Heart left ventricle (tissue), 16 donors: ENCODE data around the gene TMEM238. TPM values are rescaled to one million over a fixed set of nuclear protein-coding genes. Genes with fewer than 3 reads are reported as not detected.
"Not testable (repeated sequence)": the region's sequence is repeated elsewhere in the genome, so short reads cannot be mapped to it uniquely, and the experiment has no call there.

Source experiments
- ATAC-seq, 4 donors: fragments of 200-7000 bp; cut with Tn5 transposase; one replicate each; pipeline ENCODE4 v1.9.1; 2020 to 2022; ENCODE audit warnings: moderate library complexity in 4 of 4, mild to moderate bottlenecking in 3 of 4, moderate number of reproducible peaks in 1 of 4
- DNase-seq, 5 donors: peaks; one replicate each; pipeline ENCODE4 v3.0.0-alpha.2; 2020
- H3K27ac ChIP-seq, 12 donors: fragments of 200-600 bp; sonication (generic) in 4 of 12; one replicate each; pipeline versions ENCODE4 v1.5.0 to v1.8.0; 2016 to 2022; ENCODE audit warnings: mild to moderate bottlenecking in 2 of 12
- H3K27me3 ChIP-seq, 9 donors: fragments of 200-600 bp; sonication (generic) in 2 of 9; one replicate each; pipeline versions ENCODE4 v1.5.1 to v1.8.0; 2016 to 2022; ENCODE audit warnings: mild to moderate bottlenecking in 3 of 9
- H3K36me3 ChIP-seq, 9 donors: fragments of 200-600 bp; sonication (generic) in 2 of 9; one replicate each; pipeline versions ENCODE4 v1.5.0 to v1.8.0; 2018 to 2022; ENCODE audit warnings: mild to moderate bottlenecking in 2 of 9
- H3K4me1 ChIP-seq, 12 donors: fragments of 200-600 bp; sonication (generic) in 4 of 12; one replicate each; pipeline versions ENCODE4 v1.5.0 to v1.8.0; 2016 to 2022; ENCODE audit warnings: mild to moderate bottlenecking in 3 of 12
- H3K4me3 ChIP-seq, 12 donors: fragments of 200-600 bp; sonication (generic) in 4 of 12; one replicate each; pipeline versions ENCODE4 v1.5.0 to v1.8.0; 2017 to 2022; ENCODE audit warnings: mild to moderate bottlenecking in 9 of 12, moderate library complexity in 4 of 12
- H3K9me3 ChIP-seq, 12 donors: fragments of 200-600 bp; sonication (generic) in 4 of 12; one replicate each; pipeline versions ENCODE4 v1.5.0 to v1.8.0; 2016 to 2022; ENCODE audit warnings: mild to moderate bottlenecking in 1 of 12
- CTCF ChIP-seq, 12 donors: fragments of 200-600 bp; sonication (generic) in 4 of 12; IDR thresholded peaks; one replicate each; pipeline versions ENCODE4 v1.5.0 to v1.8.0; 2018 to 2022; ENCODE audit warnings: antibody characterized with exemption in 12 of 12, mild to moderate bottlenecking in 5 of 12
- POLR2A ChIP-seq, 2 donors: fragments of 450-650 bp; IDR thresholded peaks; one replicate each; pipeline ENCODE4 v1.6.1; 2017; ENCODE audit warnings: antibody characterized with exemption in 2 of 2, mild to moderate bottlenecking in 2 of 2, moderate library complexity in 2 of 2
- WGBS, 4 donors: extraction: QIAGEN DNeasy Blood & Tissue Kit in 2 of 4; methylation state at CpG; one replicate each; pipeline versions ENCODE4 v1.1.5 to v1.1.7; 2013 to 2018; 5-methylcytosine and 5-hydroxymethylcytosine counted together
- intact Hi-C, 10 donors: fragments of 100-400 bp; cut with DNase I; formaldehyde crosslinking; loops; one replicate each; pipeline versions ENCODE4 v1.11.1 to v1.14.2; 2022
- polyA plus RNA-seq, 2 donors: library from polyadenylated mRNA; stranded (reverse); fragments of 200-250 nt; gene quantifications; one replicate each; pipeline ENCODE4 v1.2.3, GENCODE V29; 2013
- total RNA-seq, 9 donors: library from RNA; depleted of rRNA in 2 of 9; stranded (reverse); fragments of >200 nt in 2 of 9; fragmentation: NEBNext Ultra II Directional in 3 of 9; extraction: Animal tissue kit (Norgen Biotek cat#: 25700) in 3 of 9; gene quantifications; one replicate each; pipeline versions ENCODE4 v1.1.0 to v1.2.4, GENCODE V29; 2016 to 2023
- donor health status: ischemic (EF 13 %, LVEDD 7.1; RV severe dilation, severe dysfunction).
- donor health status: healthy with polysubstance abuse.
- donor health status: DM: no; HTN: yes; CAD: no.
- donor health status: DM: no; HTN: no; CAD: no.
- donor health status: ischemic (EF 25% LVEDD 6.9; RV normal size, moderate dysfunction).
- donor health status: ischemic (EF 25% LVEDD 5.7; RV mildly dilated, moderate dysfunction).
- donor health status: healthy.
- donor health status: DM: yes; HTN: yes; CAD: no.
- donor health status: ischemic (EF 35%, LVEDD 5.7; RV mildly dilated, moderate dysfunction).
- donor health status: nonischemic (EF 11% LVEDD 7.7; RV severe dilation, severe dysfunction).
- donor health status: DM: yes; HTN: yes; CAD: no.
- donor health status: PGD.
- donor health status: ischemic (EF 29% LVEDD 5.4; RV normal size, mild dysfunction).
- donor health status: nonischemic (EF 23%, LVEDD 6.1; RV moderate dilation, normal function).

Gene TMEM238
- total and polyA plus RNA-seq, 11 donors: 0.35 to 2.2 (median 0.56) TPM; not detected in 4

DNA sequence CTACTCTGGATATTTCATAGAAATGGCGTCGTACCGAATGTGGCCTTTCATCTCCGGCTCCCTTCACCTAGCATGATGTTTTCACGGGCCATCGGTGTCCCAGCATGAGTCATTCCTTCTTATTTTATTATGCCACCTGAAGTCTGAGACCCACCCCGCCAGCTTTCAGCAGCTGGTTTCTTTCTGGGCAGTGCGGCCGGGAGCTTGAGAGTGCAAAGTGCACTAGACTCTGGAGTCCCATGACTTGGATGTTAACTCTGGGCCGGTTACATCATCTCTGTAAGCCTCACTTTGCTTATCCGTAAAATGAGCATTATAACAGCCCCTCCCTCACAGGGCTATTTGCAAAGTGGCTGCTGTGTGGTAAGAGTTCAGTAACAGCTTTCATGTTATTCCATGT is 50.2 kb downstream of the TMEM238 start:
- no peak for ATAC-seq
- H3K36me3 ChIP-seq: no peaks in the 10 kb centered on the region

DNA sequence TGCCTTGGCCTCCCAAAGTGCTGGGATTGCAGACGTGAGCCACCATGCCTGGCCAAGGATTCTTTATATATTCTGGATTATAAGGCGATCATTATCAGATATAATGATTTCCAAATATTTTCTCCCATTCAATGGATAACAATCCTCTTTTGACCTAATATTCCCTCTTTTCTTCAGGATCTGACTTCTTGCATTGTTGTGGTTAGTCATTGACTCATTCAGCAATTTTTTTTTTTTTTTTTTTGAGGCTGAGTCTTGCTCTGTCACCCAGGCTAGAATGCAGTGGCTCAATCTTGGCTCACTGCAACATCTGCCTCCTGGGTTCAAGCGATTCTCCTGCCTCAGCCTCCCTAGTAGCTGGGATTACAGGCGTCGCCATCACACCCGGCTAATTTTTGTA is 54.3 kb downstream of the TMEM238 start:
- H3K9me3 ChIP-seq, H3K36me3 ChIP-seq, H3K27ac ChIP-seq, H3K4me3 ChIP-seq, H3K4me1 ChIP-seq, DNase-seq, ATAC-seq, H3K27me3 ChIP-seq, intact Hi-C loops: not testable (repeated sequence)
- WGBS, 4 donors: 88 to 93% (median 91%) methylated on average over 6 of the region's 6 CpGs

More for the DNA sequence above, 50.2 kb downstream of the TMEM238 start:
- peaks cover 0 to 8% (median 3%) of the 10 kb centered on the region in 12 donors for H3K4me1 ChIP-seq
- H3K9me3 ChIP-seq: no peaks in the 10 kb centered on the region
- peaks cover 0 to 12% (median 0%) of the 10 kb centered on the region in 9 donors for H3K27me3 ChIP-seq
- intact Hi-C loops: no loop called here
- TF ChIP-seq POLR2A (IDR thresholded peaks at IDR 0.05) (no peak), CTCF (IDR thresholded peaks at IDR 0.05) (no peak)
- 76 to 82% (median 80%) methylated on average over 11 of the region's 11 CpGs for WGBS, 4 donors
- no peak overlapping the region for H3K4me3 ChIP-seq
- no peak overlapping the region for H3K27ac ChIP-seq
- DNase-seq: no peak

Other genes with a start within 250 kb of the TMEM238 start
- gene TNNT1, start 235.1 kb downstream of the TMEM238 start, total RNA-seq: 100 to 1,000 TPM in 3 of 9 donors, 10 to 100 TPM in 6; 18.7 to 192 (median 58.6) TPM
- gene TNNT1, start 235.1 kb downstream of the TMEM238 start, polyA plus RNA-seq: 100 to 1,000 TPM in 1 of 2 donors, 10 to 100 TPM in 1; 23.8 to 264 TPM
- over 10,000 TPM in 3 of 9 donors, 1,000 to 10,000 TPM in 6; 1,912 to 14,347 (median 9,662) TPM for gene TNNI3, start 226.6 kb downstream of the TMEM238 start, total RNA-seq
- gene TNNI3, start 226.6 kb downstream of the TMEM238 start, polyA plus RNA-seq: over 10,000 TPM in 1 of 2 donors, 1,000 to 10,000 TPM in 1; 3,704 to 34,502 TPM
- 1 to 10 TPM in 7 of 9 donors, under 1 TPM in 2; 0.56 to 5.7 (median 2.1) TPM for gene DNAAF3, start 217.7 kb downstream of the TMEM238 start, total RNA-seq
- 1 to 10 TPM; 1.8 to 4.4 TPM for gene DNAAF3, start 217.7 kb downstream of the TMEM238 start, polyA plus RNA-seq
- under 1 TPM in 1 of 9 donors, not detected in 8; 0.15 TPM for gene SYT5, start 204.0 kb downstream of the TMEM238 start, total RNA-seq
- gene SYT5, start 204.0 kb downstream of the TMEM238 start, polyA plus RNA-seq: not detected
- 1 to 10 TPM in 8 of 9 donors, under 1 TPM in 1; 0.75 to 5.7 (median 2.3) TPM for gene PTPRH, start 174.8 kb downstream of the TMEM238 start, total RNA-seq
- 10 to 100 TPM in 1 of 2 donors, 1 to 10 TPM in 1; 1.8 to 11.4 TPM for gene PTPRH, start 174.8 kb downstream of the TMEM238 start, polyA plus RNA-seq
- 1 to 10 TPM in 8 of 9 donors, under 1 TPM in 1; 0.64 to 2.5 (median 1.9) TPM for gene TMEM86B, start 155.5 kb downstream of the TMEM238 start, total RNA-seq
- 1 to 10 TPM; 2.7 to 3.1 TPM for gene TMEM86B, start 155.5 kb downstream of the TMEM238 start, polyA plus RNA-seq
- gene PPP6R1, start 125.3 kb downstream of the TMEM238 start, total RNA-seq: 10 to 100 TPM; 28.6 to 59.9 (median 41.1) TPM
- gene PPP6R1, start 125.3 kb downstream of the TMEM238 start, polyA plus RNA-seq: 10 to 100 TPM; 34.7 to 60.4 TPM
- gene HSPBP1, start 104.2 kb downstream of the TMEM238 start, total RNA-seq: 10 to 100 TPM; 25.7 to 42.0 (median 30.6) TPM
- 10 to 100 TPM; 56.4 to 76.0 TPM for gene HSPBP1, start 104.2 kb downstream of the TMEM238 start, polyA plus RNA-seq
- gene BRSK1, start 100.3 kb downstream of the TMEM238 start, total RNA-seq: 1 to 10 TPM; 2.0 to 7.4 (median 3.6) TPM
- 1 to 10 TPM; 1.6 to 1.8 TPM for gene BRSK1, start 100.3 kb downstream of the TMEM238 start, polyA plus RNA-seq
- gene TMEM150B, start 59.0 kb downstream of the TMEM238 start, total RNA-seq: 10 to 100 TPM in 1 of 9 donors, 1 to 10 TPM in 4, under 1 TPM in 3, not detected in 1; 0.43 to 14.1 (median 1.2) TPM
- gene TMEM150B, start 59.0 kb downstream of the TMEM238 start, polyA plus RNA-seq: under 1 TPM; 0.72 to 0.79 TPM
- gene KMT5C, start 44.4 kb downstream of the TMEM238 start, total RNA-seq: 10 to 100 TPM in 1 of 9 donors, 1 to 10 TPM in 8; 3.6 to 10.8 (median 7.2) TPM
- gene KMT5C, start 44.4 kb downstream of the TMEM238 start, polyA plus RNA-seq: 1 to 10 TPM; 3.3 to 6.2 TPM
- gene COX6B2, start 29.6 kb downstream of the TMEM238 start, total RNA-seq: under 1 TPM in 1 of 9 donors, not detected in 8; 0.16 TPM
- gene COX6B2, start 29.6 kb downstream of the TMEM238 start, polyA plus RNA-seq: not detected
- not detected for gene GARIN5B, start 21.0 kb downstream of the TMEM238 start, total RNA-seq
- not detected for gene GARIN5B, start 21.0 kb downstream of the TMEM238 start, polyA plus RNA-seq
- gene IL11, start 13.8 kb downstream of the TMEM238 start, total RNA-seq: under 1 TPM in 2 of 9 donors, not detected in 7; 0.11 to 0.43 TPM
- gene IL11, start 13.8 kb downstream of the TMEM238 start, polyA plus RNA-seq: under 1 TPM in 1 of 2 donors, not detected in 1; 0.25 TPM
- gene TMEM190, start 7.5 kb downstream of the TMEM238 start, total RNA-seq: not detected
- gene TMEM190, start 7.5 kb downstream of the TMEM238 start, polyA plus RNA-seq: not detected
- gene RPL28, start 1.6 kb upstream of the TMEM238 start, total RNA-seq: 1,000 to 10,000 TPM in 1 of 9 donors, 100 to 1,000 TPM in 8; 196 to 1,019 (median 565) TPM
- gene RPL28, start 1.6 kb upstream of the TMEM238 start, polyA plus RNA-seq: 1,000 to 10,000 TPM in 1 of 2 donors, 100 to 1,000 TPM in 1; 768 to 1,391 TPM
- 10 to 100 TPM; 16.5 to 51.8 (median 29.1) TPM for gene UBE2S, start 23.5 kb upstream of the TMEM238 start, total RNA-seq
- 10 to 100 TPM; 10.9 to 27.3 TPM for gene UBE2S, start 23.5 kb upstream of the TMEM238 start, polyA plus RNA-seq
- gene SHISA7, start 59.0 kb upstream of the TMEM238 start, total RNA-seq: not detected
- gene SHISA7, start 59.0 kb upstream of the TMEM238 start, polyA plus RNA-seq: not detected
- 100 to 1,000 TPM in 1 of 9 donors, 10 to 100 TPM in 8; 36.9 to 102 (median 48.8) TPM for gene ISOC2, start 77.3 kb upstream of the TMEM238 start, total RNA-seq
- 10 to 100 TPM; 86.8 to 94.9 TPM for gene ISOC2, start 77.3 kb upstream of the TMEM238 start, polyA plus RNA-seq
- gene C19orf85, start 80.5 kb upstream of the TMEM238 start, total RNA-seq: not detected
- not detected for gene C19orf85, start 80.5 kb upstream of the TMEM238 start, polyA plus RNA-seq
- 10 to 100 TPM in 1 of 9 donors, 1 to 10 TPM in 8; 2.3 to 10.3 (median 4.6) TPM for gene ZNF628, start 92.3 kb upstream of the TMEM238 start, total RNA-seq
- gene ZNF628, start 92.3 kb upstream of the TMEM238 start, polyA plus RNA-seq: 1 to 10 TPM; 5.4 to 7.9 TPM
- 10 to 100 TPM in 1 of 9 donors, 1 to 10 TPM in 8; 2.9 to 10.4 (median 6.7) TPM for gene NAT14, start 100.9 kb upstream of the TMEM238 start, total RNA-seq
- gene NAT14, start 100.9 kb upstream of the TMEM238 start, polyA plus RNA-seq: 1 to 10 TPM; 7.3 to 9.2 TPM
- gene SSC5D, start 104.1 kb upstream of the TMEM238 start, total RNA-seq: 1 to 10 TPM in 8 of 9 donors, under 1 TPM in 1; 1.00 to 6.2 (median 3.3) TPM
- gene SSC5D, start 104.1 kb upstream of the TMEM238 start, polyA plus RNA-seq: 1 to 10 TPM in 1 of 2 donors, under 1 TPM in 1; 0.91 to 1.4 TPM
- 1 to 10 TPM in 7 of 9 donors, under 1 TPM in 2; 0.68 to 2.6 (median 2.1) TPM for gene SBK2, start 152.8 kb upstream of the TMEM238 start, total RNA-seq
- gene SBK2, start 152.8 kb upstream of the TMEM238 start, polyA plus RNA-seq: 10 to 100 TPM in 1 of 2 donors, under 1 TPM in 1; 0.80 to 12.6 TPM
- 10 to 100 TPM in 3 of 9 donors, 1 to 10 TPM in 6; 2.4 to 14.3 (median 7.5) TPM for gene SBK3, start 161.3 kb upstream of the TMEM238 start, total RNA-seq
- 10 to 100 TPM in 1 of 2 donors, 1 to 10 TPM in 1; 5.9 to 12.4 TPM for gene SBK3, start 161.3 kb upstream of the TMEM238 start, polyA plus RNA-seq
- 10 to 100 TPM in 4 of 9 donors, 1 to 10 TPM in 5; 5.4 to 13.9 (median 9.8) TPM for gene ZNF579, start 196.6 kb upstream of the TMEM238 start, total RNA-seq
- 10 to 100 TPM in 1 of 2 donors, 1 to 10 TPM in 1; 7.9 to 10.9 TPM for gene ZNF579, start 196.6 kb upstream of the TMEM238 start, polyA plus RNA-seq
- 10 to 100 TPM; 11.2 to 15.4 (median 12.9) TPM for gene FIZ1, start 215.2 kb upstream of the TMEM238 start, total RNA-seq
- gene FIZ1, start 215.2 kb upstream of the TMEM238 start, polyA plus RNA-seq: 10 to 100 TPM in 1 of 2 donors, 1 to 10 TPM in 1; 10.0 to 16.7 TPM
- 10 to 100 TPM; 11.0 to 34.7 (median 16.5) TPM for gene ZNF524, start 216.0 kb upstream of the TMEM238 start, total RNA-seq
- 10 to 100 TPM; 30.6 to 33.9 TPM for gene ZNF524, start 216.0 kb upstream of the TMEM238 start, polyA plus RNA-seq
- 10 to 100 TPM; 11.4 to 19.1 (median 14.2) TPM for gene ZNF865, start 221.4 kb upstream of the TMEM238 start, total RNA-seq
- 10 to 100 TPM; 12.0 to 24.3 TPM for gene ZNF865, start 221.4 kb upstream of the TMEM238 start, polyA plus RNA-seq
- gene ZNF784, start 240.3 kb upstream of the TMEM238 start, total RNA-seq: 10 to 100 TPM in 4 of 9 donors, 1 to 10 TPM in 5; 6.7 to 15.8 (median 9.2) TPM
- 10 to 100 TPM in 1 of 2 donors, 1 to 10 TPM in 1; 8.5 to 10.4 TPM for gene ZNF784, start 240.3 kb upstream of the TMEM238 start, polyA plus RNA-seq